Activated effector memory CD4-positive, alpha-beta T cell treated with Interleukin-2 at 50 U/mL for 16 hours (primary cell): ENCODE results near the gene SPARC.
A peak's percentile ranks its signal among the peaks of the same experiment; 100 is the strongest.

Experiments used
- DNase-seq: peaks from one replicate; pipeline ENCODE4 v3.0.0-alpha.2; 2020

The SPARC gene

GRCh38 chr5:151657114-151657513 is 29.6 kb downstream of the SPARC start:
- no peak for DNase-seq

GRCh38 chr5:151656311-151656710 is 30.4 kb downstream of the SPARC start:
- DNase-seq, result no peak

- peak; percentile 54 for DNase-seq
Observed at GRCh38 chr5:151651997-151652645, 34.6 kb downstream of the SPARC start.

GRCh38 chr5:151648988-151649387 is 37.7 kb downstream of the SPARC start:
- no peak for DNase-seq

- no peak for DNase-seq
Observed at GRCh38 chr5:151648089-151648488, 38.6 kb downstream of the SPARC start.

- no peak for DNase-seq
Observed at GRCh38 chr5:151647320-151647861, 39.3 kb downstream of the SPARC start.

- DNase-seq, result no peak
Observed at GRCh38 chr5:151646334-151646733, 40.4 kb downstream of the SPARC start.

- no peak for DNase-seq
Observed at GRCh38 chr5:151643388-151643787, 43.3 kb downstream of the SPARC start.

GRCh38 chr5:151642472-151643140 is 44.1 kb downstream of the SPARC start:
- DNase-seq, result no peak

GRCh38 chr5:151638619-151639018 is 48.1 kb downstream of the SPARC start:
- no peak for DNase-seq

GRCh38 chr5:151637676-151638075 is 49.0 kb downstream of the SPARC start:
- DNase-seq, result no peak

- no peak for DNase-seq
Observed at GRCh38 chr5:151633892-151634291, 52.8 kb downstream of the SPARC start.

- no peak for DNase-seq
Observed at GRCh38 chr5:151632941-151633340, 53.8 kb downstream of the SPARC start.

- no peak for DNase-seq
Observed at GRCh38 chr5:151632524-151632923, 54.2 kb downstream of the SPARC start.

GRCh38 chr5:151631941-151632340 is 54.8 kb downstream of the SPARC start:
- no peak for DNase-seq

- no peak for DNase-seq
Observed at GRCh38 chr5:151630088-151630487, 56.6 kb downstream of the SPARC start.

GRCh38 chr5:151628112-151628823 is 58.4 kb downstream of the SPARC start:
- no peak for DNase-seq

GRCh38 chr5:151627650-151628049 is 59.1 kb downstream of the SPARC start:
- DNase-seq, result no peak

GRCh38 chr5:151625285-151625684 is 61.4 kb downstream of the SPARC start:
- DNase-seq, result no peak

GRCh38 chr5:151624476-151624875 is 62.2 kb downstream of the SPARC start:
- DNase-seq, result no peak

- DNase-seq, result no peak
Observed at GRCh38 chr5:151622367-151623088, 64.2 kb downstream of the SPARC start.

GRCh38 chr5:151620461-151620840 is 66.3 kb downstream of the SPARC start:
- no peak for DNase-seq

GRCh38 chr5:151619812-151620460 is 66.8 kb downstream of the SPARC start:
- DNase-seq, result no peak
